Activated gamma-delta T cell (primary cell): ENCODE measurements around the gene ERLIN1.
"Not testable (repeated sequence)": the region's sequence is repeated elsewhere in the genome, so short reads cannot be mapped to it uniquely, and the experiment has no call there.

Experiments
- DNase-seq: peaks from one replicate; lab custom pipeline; 2025; lab: John Stamatoyannopoulos, UW

The ERLIN1 gene

GRCh38 chr10:100133801-100134200 lies 52.0 kb downstream of the ERLIN1 start:
- DNase-seq = no peak

- DNase-seq = no peak
Observed at GRCh38 chr10:100132427-100132826, 53.4 kb downstream of the ERLIN1 start.

GRCh38 chr10:100131571-100131970 lies 54.3 kb downstream of the ERLIN1 start:
- no peak for DNase-seq

- no peak for DNase-seq
Observed at GRCh38 chr10:100130831-100131230, 55.0 kb downstream of the ERLIN1 start.

GRCh38 chr10:100129424-100129823 lies 56.4 kb downstream of the ERLIN1 start:
- DNase-seq = no peak

- DNase-seq = no peak
Observed at GRCh38 chr10:100128951-100129350, 56.9 kb downstream of the ERLIN1 start.

- DNase-seq = not testable (repeated sequence)
Observed at GRCh38 chr10:100125335-100125734, 60.5 kb downstream of the ERLIN1 start.

- no peak for DNase-seq
Observed at GRCh38 chr10:100124097-100124496, 61.7 kb downstream of the ERLIN1 start.

GRCh38 chr10:100122780-100123179 lies 63.0 kb downstream of the ERLIN1 start:
- no peak for DNase-seq

- no peak for DNase-seq
Observed at GRCh38 chr10:100120550-100120949, 65.3 kb downstream of the ERLIN1 start.

GRCh38 chr10:100119726-100120125 lies 66.1 kb downstream of the ERLIN1 start:
- no peak for DNase-seq

- no peak for DNase-seq
Observed at GRCh38 chr10:100114976-100115770, 70.7 kb downstream of the ERLIN1 start.

GRCh38 chr10:100114460-100114859 lies 71.4 kb downstream of the ERLIN1 start:
- no peak for DNase-seq

- DNase-seq = no peak
Observed at GRCh38 chr10:100109670-100110069, 76.2 kb downstream of the ERLIN1 start.

GRCh38 chr10:100106865-100107264 lies 79.0 kb downstream of the ERLIN1 start:
- DNase-seq = no peak

GRCh38 chr10:100104300-100104699 lies 81.5 kb downstream of the ERLIN1 start:
- no peak for DNase-seq

GRCh38 chr10:100103581-100103980 lies 82.2 kb downstream of the ERLIN1 start:
- DNase-seq = no peak

GRCh38 chr10:100101192-100102076 lies 84.4 kb downstream of the ERLIN1 start:
- no peak for DNase-seq

GRCh38 chr10:100100651-100101184 lies 85.1 kb downstream of the ERLIN1 start:
- no peak for DNase-seq
